CD14-positive monocyte (primary cell): ENCODE measurements around the gene LY6G6D. TPM values are rescaled to one million over a fixed set of nuclear protein-coding genes. Genes with fewer than 3 reads are reported as not detected.

Experiments
- DNase-seq, 3 donors: peaks; one replicate each; pipeline ENCODE4 v3.0.0-alpha.2; 2011 to 2022
- H2AFZ ChIP-seq: 2 replicates; pipeline ENCODE4 v1.6.0; 2012; ENCODE audit warnings: mild to moderate bottlenecking, low read depth, low read length, inconsistent platforms; ENCODE audit not compliant: insufficient read depth, poor library complexity, severe bottlenecking
- H3K27ac ChIP-seq, 2 donors: 1 replicate in 1 of 2; 2 replicates in 1 of 2; pipeline ENCODE4 v1.5.1; 2012 to 2013; ENCODE audit warnings: low read length in 2 of 2, control low read depth in 1 of 2, inconsistent platforms in 1 of 2, low read depth in 1 of 2, mild to moderate bottlenecking in 1 of 2
- H3K27me3 ChIP-seq, 2 donors: one replicate each; pipeline versions ENCODE4 v1.6.0 to v1.6.1; 2011 to 2013; ENCODE audit warnings: low read length in 2 of 2; ENCODE audit not compliant: control insufficient read depth in 2 of 2, insufficient read depth in 2 of 2
- H3K36me3 ChIP-seq, 2 donors: replicated peaks in 1 of 2; 1 replicate in 1 of 2; 2 replicates in 1 of 2; pipeline versions ENCODE4 v1.5.1 to v1.6.1; 2012 to 2013; ENCODE audit warnings: low read length in 2 of 2, control low read depth in 1 of 2, inconsistent platforms in 1 of 2, mild to moderate bottlenecking in 1 of 2; ENCODE audit not compliant: insufficient read depth in 2 of 2, control insufficient read depth in 1 of 2
- H3K4me1 ChIP-seq, 2 donors: 1 replicate in 1 of 2; 2 replicates in 1 of 2; pipeline versions ENCODE4 v1.5.1 to v1.6.1; 2012 to 2013; ENCODE audit warnings: low read length in 2 of 2, control low read depth in 1 of 2, inconsistent platforms in 1 of 2, mild to moderate bottlenecking in 1 of 2, moderate library complexity in 1 of 2; ENCODE audit not compliant: insufficient read depth in 2 of 2, control insufficient read depth in 1 of 2
- H3K4me2 ChIP-seq: replicated peaks from 2 replicates; pipeline ENCODE3; 2012; ENCODE audit warnings: low read length, moderate library complexity, mild to moderate bottlenecking; ENCODE audit not compliant: poor library complexity, severe bottlenecking; ENCODE audit errors: extremely low read depth
- H3K4me3 ChIP-seq, 3 experiments: fragments of 200-600 bp in 1 of 3; sonication (generic) in 1 of 3; replicated peaks in 1 of 3; 1 replicate in 2 of 3; 2 replicates in 1 of 3; pipeline ENCODE4 v1.5.1; 2011 to 2013; ENCODE audit warnings: low read length in 3 of 3, mild to moderate bottlenecking in 3 of 3, control low read depth in 2 of 3, low read depth in 2 of 3, inconsistent platforms in 1 of 3, moderate library complexity in 1 of 3
- H3K79me2 ChIP-seq: 2 replicates; pipeline ENCODE4 v1.6.0; 2012; ENCODE audit warnings: mild to moderate bottlenecking, control low read depth, inconsistent platforms, low read length, moderate library complexity; ENCODE audit not compliant: insufficient read depth
- H3K9ac ChIP-seq: 2 replicates; pipeline ENCODE4 v1.6.0; 2017; ENCODE audit warnings: low read length, mild to moderate bottlenecking; ENCODE audit not compliant: insufficient read depth, poor library complexity, severe bottlenecking
- H3K9me3 ChIP-seq, 2 donors: replicated peaks in 1 of 2; 1 replicate in 1 of 2; 2 replicates in 1 of 2; pipeline versions ENCODE4 v1.5.1 to v1.6.1; 2012 to 2013; ENCODE audit warnings: low read length in 2 of 2, control low read depth in 1 of 2; ENCODE audit not compliant: control insufficient read depth in 1 of 2, insufficient read depth in 1 of 2
- H4K20me1 ChIP-seq: 2 replicates; pipeline ENCODE4 v1.6.0; 2012; ENCODE audit warnings: mild to moderate bottlenecking, low read length, control low read depth, moderate library complexity; ENCODE audit not compliant: insufficient read depth
- H3K27ac Mint-ChIP-seq, 7 donors: one replicate each; pipeline ENCODE4 v1.8.0; 2020; ENCODE audit warnings: mild to moderate bottlenecking in 7 of 7, mixed read lengths in 7 of 7, moderate library complexity in 6 of 7, inconsistent platforms in 2 of 7
- H3K27me3 Mint-ChIP-seq, 3 donors: one replicate each; pipeline ENCODE4 v1.8.0; 2021 to 2022; ENCODE audit warnings: low read depth in 3 of 3, mild to moderate bottlenecking in 3 of 3, mixed read lengths in 3 of 3, moderate library complexity in 3 of 3, inconsistent platforms in 1 of 3
- H3K36me3 Mint-ChIP-seq, 2 donors: one replicate each; pipeline ENCODE4 v1.8.0; 2020; ENCODE audit warnings: mixed read lengths in 2 of 2, inconsistent platforms in 1 of 2, mild to moderate bottlenecking in 1 of 2
- H3K4me1 Mint-ChIP-seq: one replicate; pipeline ENCODE4 v1.8.0; 2020; ENCODE audit warnings: mild to moderate bottlenecking, mixed read lengths
- H3K4me3 Mint-ChIP-seq, 2 donors: one replicate each; pipeline ENCODE4 v1.8.0; 2020; ENCODE audit warnings: mild to moderate bottlenecking in 2 of 2, mixed read lengths in 2 of 2, moderate library complexity in 1 of 2
- H3K9me3 Mint-ChIP-seq, 7 donors: one replicate each; pipeline ENCODE4 v1.8.0; 2020 to 2022; ENCODE audit warnings: mixed read lengths in 7 of 7, mild to moderate bottlenecking in 6 of 7, moderate library complexity in 6 of 7, inconsistent platforms in 2 of 7
- CTCF ChIP-seq: fragments of 200-600 bp; IDR thresholded peaks from one replicate; pipeline ENCODE4 v1.8.0; 2022; ENCODE audit warnings: antibody characterized with exemption, mild to moderate bottlenecking
- WGBS: methylation state at CpG from one replicate; pipeline ENCODE4 v1.1.5; 2013; ENCODE audit warnings: missing lambda C conversion rate; ENCODE audit not compliant: insufficient coverage; 5-methylcytosine and 5-hydroxymethylcytosine counted together
- intact Hi-C, 2 donors: fragments of 100-400 bp; cut with micrococcal nuclease; formaldehyde crosslinking; loops; one replicate each; pipeline versions ENCODE4 v1.15.0 to v1.15.1; 2023
- polyA plus RNA-seq, 3 donors: library from polyadenylated mRNA; depleted of rRNA in 1 of 3; unstranded in 2 of 3; stranded (reverse) in 1 of 3; fragments of 300-500 nt in 2 of 3; fragments of >200 nt in 1 of 3; fragmentation: Illumina TruSeq in 2 of 3; gene quantifications; 1 replicate in 2 of 3; 2 replicates in 1 of 3; pipeline ENCODE4 v1.2.3, GENCODE V29; 2012 to 2021

LY6G6D gene
- polyA plus RNA-seq, 3 donors, result not detected

DNA sequence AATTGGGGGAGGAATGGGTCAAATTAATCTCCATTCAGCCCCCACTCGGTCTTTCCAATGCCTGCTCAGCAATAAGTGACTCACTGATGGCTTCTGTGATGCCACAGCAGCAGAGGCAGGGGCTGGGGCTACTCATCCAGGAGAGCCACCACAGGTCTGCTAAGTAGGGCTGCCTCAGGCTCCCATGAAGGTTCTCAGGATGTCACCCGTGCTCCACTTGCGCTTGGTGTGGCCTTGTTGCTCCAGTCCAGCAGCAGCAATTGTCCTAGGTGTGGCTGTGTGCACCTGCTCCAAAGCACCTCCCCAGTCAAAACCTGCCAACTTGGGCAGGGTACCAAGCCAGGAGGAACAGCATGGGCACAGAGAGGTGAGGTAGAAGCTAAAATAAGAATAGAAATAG lies 7.0 kb downstream of the LY6G6D start:
- Histone ChIP-seq H3K9ac (no peak overlapping the region), H3K79me2 (no peaks in the 10 kb centered on the region), H4K20me1 (no peaks in the 10 kb centered on the region), H2AFZ (no peak overlapping the region), H3K27ac (no peak overlapping the region), H3K36me3 (no peaks in the 10 kb centered on the region), H3K4me3 (no peak overlapping the region), H3K4me2 (no peak overlapping the region), H3K27me3 (no peaks in the 10 kb centered on the region), H3K4me1 (peaks cover 18 to 20% of the 10 kb centered on the region in 2 donors), H3K9me3 (no peaks in the 10 kb centered on the region)
- no peak for TF ChIP-seq CTCF
- Mint-ChIP-seq H3K36me3 (peaks cover 25 to 30% of the 10 kb centered on the region in 2 donors), H3K27me3 (peaks cover 8 to 19% (median 13%) of the 10 kb centered on the region in 3 donors), H3K9me3 (peaks cover 0 to 3% (median 0%) of the 10 kb centered on the region in 7 donors), H3K4me3 (no peak overlapping the region), H3K27ac (no peak overlapping the region), H3K4me1 (peaks cover 30% of the 10 kb centered on the region)
- intact Hi-C loops, result loop anchor here in 1 of 2 donors (10.0 kb wide), 1 partner anchor 113 kb away; no protein-coding TSS in a partner anchor
- no peak for DNase-seq
- WGBS, result 93% methylated on average over 2 of the region's 3 CpGs

GRCh38 chr6:31723245-31723979 lies 8.3 kb downstream of the LY6G6D start, which contains the start of gene MPIG6B:
MPIG6B (plus strand) TSS chr6:31723373; CDS start chr6:31723384, 11 bp downstream.
- H3K4me3 ChIP-seq, result no peak within 1 kb of the TSS
- H2AFZ ChIP-seq, result no peak within 1 kb of the TSS
- H3K79me2 ChIP-seq, result peaks cover 1% of the 10 kb centered on the region
- H3K9ac ChIP-seq, result no peak within 1 kb of the TSS
- Mint-ChIP-seq H3K36me3 (peaks cover 26 to 30% of the 10 kb centered on the region in 2 donors), H3K4me1 (peaks cover 41% of the 10 kb centered on the region), H3K27me3 (peaks cover 5 to 19% (median 13%) of the 10 kb centered on the region in 3 donors), H3K4me3 (peak within 1 kb of the TSS in 1 of 2 donors; percentile 40), H3K27ac (peak within 1 kb of the TSS in 2 of 7 donors; percentile 2 to 5), H3K9me3 (peaks cover 0 to 3% (median 0%) of the 10 kb centered on the region in 7 donors)
- no peaks in the 10 kb centered on the region for H3K36me3 ChIP-seq
- DNase-seq, result no peak
- H3K4me1 ChIP-seq, result peaks cover 30 to 32% of the 10 kb centered on the region in 2 donors
- H3K27me3 ChIP-seq, result no peaks in the 10 kb centered on the region
- no peak within 1 kb of the TSS for H3K4me2 ChIP-seq
- no peaks in the 10 kb centered on the region for H4K20me1 ChIP-seq
- intact Hi-C loops, result loop anchor here in 1 of 2 donors (10.0 kb wide), 1 partner anchor 111 kb away; no protein-coding TSS in a partner anchor
- TF ChIP-seq CTCF, result no peak
- no peak within 1 kb of the TSS for H3K27ac ChIP-seq
- no peaks in the 10 kb centered on the region for H3K9me3 ChIP-seq
- WGBS, result 43% methylated on average over 36 of the region's 46 CpGs
